ENCODE results near the gene HYAL1. TPM values are rescaled to one million over a fixed set of nuclear protein-coding genes. Genes with fewer than 3 reads are reported as not detected.

The HYAL1 gene
- total RNA-seq, 2 donors from 2014 or later: 2.0 TPM

DNA sequence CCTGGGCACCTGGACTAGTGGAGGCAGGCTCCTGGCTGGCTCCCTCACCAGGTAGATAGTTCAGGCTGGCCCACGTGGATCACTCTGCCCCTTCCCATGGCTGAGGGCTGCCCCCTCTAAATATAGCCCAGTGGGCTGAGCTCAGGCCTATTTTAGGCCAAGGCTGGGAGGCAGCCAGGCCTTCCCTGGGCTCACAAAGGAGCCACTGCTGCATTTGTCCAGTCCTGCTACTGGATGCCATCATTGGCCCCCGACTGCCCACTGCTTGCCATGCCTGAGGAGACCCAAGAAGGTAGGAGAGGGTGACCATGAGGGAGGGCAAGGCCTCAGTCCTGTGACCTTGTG is 24.5 kb downstream of the HYAL1 start, which contains the start of gene LSMEM2:
Gene LSMEM2, plus strand, starts transcription at position 208 of the 345 bp plus-strand sequence. Its CDS starts 27 bp downstream, at position 235.
- H3K27me3 ChIP-seq (replicated peaks; ENCODE audit: insufficient read depth): no peaks in the 10 kb centered on the region
- H3K9me3 ChIP-seq: no peaks in the 10 kb centered on the region
- intact Hi-C loops (cut with DNase I): no loop called here
- 52% methylated on average over 2 of the region's 2 CpGs for WGBS
- no peak for DNase-seq (ENCODE audit: low spot score)
- H3K4me3 ChIP-seq: no peak within 1 kb of the TSS
- H3K4me1 ChIP-seq (replicated peaks): no peaks in the 10 kb centered on the region
- H3K36me3 ChIP-seq: no peaks in the 10 kb centered on the region
- TF ChIP-seq POLR2AphosphoS5 (IDR thresholded peaks at IDR 0.05) (no peak), POLR2A (IDR thresholded peaks at IDR 0.05) (no peak)
- TF ChIP-seq, protein P1, sequence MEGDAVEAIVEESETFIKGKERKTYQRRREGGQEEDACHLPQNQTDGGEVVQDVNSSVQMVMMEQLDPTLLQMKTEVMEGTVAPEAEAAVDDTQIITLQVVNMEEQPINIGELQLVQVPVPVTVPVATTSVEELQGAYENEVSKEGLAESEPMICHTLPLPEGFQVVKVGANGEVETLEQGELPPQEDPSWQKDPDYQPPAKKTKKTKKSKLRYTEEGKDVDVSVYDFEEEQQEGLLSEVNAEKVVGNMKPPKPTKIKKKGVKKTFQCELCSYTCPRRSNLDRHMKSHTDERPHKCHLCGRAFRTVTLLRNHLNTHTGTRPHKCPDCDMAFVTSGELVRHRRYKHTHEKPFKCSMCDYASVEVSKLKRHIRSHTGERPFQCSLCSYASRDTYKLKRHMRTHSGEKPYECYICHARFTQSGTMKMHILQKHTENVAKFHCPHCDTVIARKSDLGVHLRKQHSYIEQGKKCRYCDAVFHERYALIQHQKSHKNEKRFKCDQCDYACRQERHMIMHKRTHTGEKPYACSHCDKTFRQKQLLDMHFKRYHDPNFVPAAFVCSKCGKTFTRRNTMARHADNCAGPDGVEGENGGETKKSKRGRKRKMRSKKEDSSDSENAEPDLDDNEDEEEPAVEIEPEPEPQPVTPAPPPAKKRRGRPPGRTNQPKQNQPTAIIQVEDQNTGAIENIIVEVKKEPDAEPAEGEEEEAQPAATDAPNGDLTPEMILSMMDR (IDR thresholded peaks at IDR 0.05): no peak
- no peak within 1 kb of the TSS for H3K27ac ChIP-seq

DNA sequence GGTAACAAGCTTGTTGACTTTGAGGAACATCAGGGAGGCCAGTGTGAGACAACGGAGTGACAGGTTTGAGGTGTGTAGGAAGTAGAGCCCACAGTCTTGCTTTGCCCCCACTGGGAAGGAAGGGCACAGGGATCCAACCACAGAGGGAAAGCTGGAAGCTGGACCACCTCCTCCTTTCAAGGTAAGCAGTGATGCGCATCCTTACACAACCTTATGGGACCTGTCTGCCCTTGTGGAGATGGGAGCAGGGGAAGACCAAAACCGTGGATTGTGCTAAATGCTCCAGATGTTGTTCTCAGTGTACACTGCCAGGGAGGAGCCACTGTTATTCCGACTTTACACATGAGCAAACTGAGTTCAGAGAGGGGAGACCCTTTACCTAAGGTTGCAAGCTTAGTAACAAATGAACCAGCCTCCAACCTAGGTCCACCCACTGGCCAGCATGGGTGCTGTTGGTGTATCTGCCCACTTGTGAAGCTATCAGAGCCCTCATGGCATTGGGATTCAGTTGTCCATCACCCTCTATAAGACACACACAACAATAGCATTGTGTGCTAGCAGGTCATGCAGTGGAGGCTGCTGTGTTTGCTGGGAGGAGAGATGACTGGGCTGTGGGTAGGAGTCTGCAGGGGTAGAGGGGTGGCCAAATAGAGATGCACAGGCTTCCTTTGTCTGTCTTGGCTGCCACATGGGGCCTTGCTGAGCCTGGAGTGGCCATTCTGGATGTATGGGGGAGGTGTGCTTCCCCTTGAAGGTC is 25.1 kb downstream of the HYAL1 start:
- intact Hi-C loops (cut with DNase I): no loop called here
- no peaks in the 10 kb centered on the region for H3K9me3 ChIP-seq
- TF ChIP-seq POLR2AphosphoS5 (IDR thresholded peaks at IDR 0.05) (no peak), POLR2A (IDR thresholded peaks at IDR 0.05) (no peak)
- TF ChIP-seq, protein P1 (IDR thresholded peaks at IDR 0.05): no peak
- no peak overlapping the region for H3K4me3 ChIP-seq
- no peaks in the 10 kb centered on the region for H3K36me3 ChIP-seq
- H3K27ac ChIP-seq: no peak overlapping the region
- DNase-seq (ENCODE audit: low spot score): no peak
- no peaks in the 10 kb centered on the region for H3K27me3 ChIP-seq (replicated peaks; ENCODE audit: insufficient read depth)
- H3K4me1 ChIP-seq (replicated peaks): no peaks in the 10 kb centered on the region
- 65% methylated on average over 4 of the region's 4 CpGs for WGBS

DNA sequence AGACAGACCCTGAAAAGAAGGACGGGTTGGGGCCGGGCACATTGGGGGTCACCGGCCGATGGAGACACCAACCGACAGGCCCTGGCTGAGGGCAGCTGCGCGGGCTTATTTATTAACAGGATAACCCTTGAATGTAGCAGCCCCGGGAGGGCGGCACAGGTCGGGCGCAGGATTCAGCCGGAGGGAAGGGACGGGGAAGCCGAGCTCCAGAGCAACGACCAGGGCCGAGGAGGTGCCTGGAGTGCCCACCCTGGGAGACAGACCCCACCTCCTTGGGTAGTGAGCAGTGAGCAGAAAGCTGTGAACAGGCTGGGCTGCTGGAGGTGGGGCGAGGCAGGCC is 26.6 kb downstream of the HYAL1 start:
- 85% methylated on average over 17 of the region's 17 CpGs for WGBS

DNA sequence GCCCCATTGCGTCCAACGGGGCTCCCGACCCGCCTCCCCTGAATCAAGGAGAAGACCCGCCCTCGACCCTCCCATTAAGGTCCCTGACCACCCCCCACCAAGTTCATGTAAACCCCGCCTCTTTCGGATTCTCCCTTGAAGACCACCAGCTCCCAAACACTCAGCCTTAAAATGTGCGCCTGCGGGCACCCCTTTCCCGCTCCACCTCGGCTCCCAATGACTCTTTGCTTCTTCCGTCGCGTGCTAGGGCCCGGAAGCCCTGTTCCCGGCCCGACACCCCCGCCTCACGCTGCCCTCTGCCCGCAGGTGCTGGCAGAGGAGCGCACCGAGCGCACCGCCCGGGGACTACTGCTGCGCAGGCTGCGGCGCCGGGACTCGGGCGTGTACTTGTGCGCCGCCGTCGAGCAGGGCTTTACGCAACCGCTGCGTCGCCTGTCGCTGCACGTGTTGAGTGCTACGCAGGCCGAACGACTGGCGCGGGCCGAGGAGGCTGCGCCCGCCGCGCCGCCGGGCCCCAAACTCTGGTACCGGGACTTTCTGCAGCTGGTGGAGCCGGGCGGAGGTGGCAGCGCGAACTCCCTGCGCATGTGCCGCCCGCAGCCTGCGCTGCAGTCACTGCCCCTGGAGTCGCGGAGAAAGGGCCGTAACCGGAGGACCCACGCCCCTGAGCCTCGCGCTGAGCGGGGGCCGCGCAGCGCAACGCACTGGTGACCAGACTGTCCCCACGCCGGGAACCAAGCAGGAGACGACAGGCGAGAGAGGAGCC is 27.2 kb downstream of the HYAL1 start:
- DNase-seq (ENCODE audit: low spot score): no peak
- Histone ChIP-seq H3K4me3 (no peak overlapping the region), H3K4me1 (replicated peaks) (no peaks in the 10 kb centered on the region), H3K9me3 (no peaks in the 10 kb centered on the region), H3K36me3 (no peaks in the 10 kb centered on the region), H3K27ac (no peak overlapping the region), H3K27me3 (replicated peaks; ENCODE audit: insufficient read depth) (no peaks in the 10 kb centered on the region)
- 68% methylated on average over 73 of the region's 79 CpGs for WGBS
- intact Hi-C loops (cut with DNase I): no loop called here
- TF ChIP-seq POLR2AphosphoS5 (IDR thresholded peaks at IDR 0.05): no peak
- TF ChIP-seq POLR2A (IDR thresholded peaks at IDR 0.05): no peak
- TF ChIP-seq, protein P1 (IDR thresholded peaks at IDR 0.05): no peak

More for the DNA sequence above, 26.6 kb downstream of the HYAL1 start:
- Histone ChIP-seq H3K4me3 (no peak overlapping the region), H3K27me3 (replicated peaks; ENCODE audit: insufficient read depth) (no peaks in the 10 kb centered on the region), H3K4me1 (replicated peaks) (no peaks in the 10 kb centered on the region), H3K36me3 (no peaks in the 10 kb centered on the region), H3K27ac (no peak overlapping the region), H3K9me3 (no peaks in the 10 kb centered on the region)
- TF ChIP-seq POLR2AphosphoS5 (IDR thresholded peaks at IDR 0.05) (no peak), POLR2A (IDR thresholded peaks at IDR 0.05) (no peak)
- TF ChIP-seq, protein P1 (IDR thresholded peaks at IDR 0.05): no peak
- intact Hi-C loops (cut with DNase I): no loop called here
- DNase-seq (ENCODE audit: low spot score): no peak

All from prostate gland (tissue), 2 donors.